Left kidney (tissue), 2 donors: ENCODE data around the gene SAYSD1. TPM values are rescaled to one million over a fixed set of nuclear protein-coding genes. Genes with fewer than 3 reads are reported as not detected.

Source experiments
- DNase-seq: peaks from one replicate; pipeline ENCODE4 v3.0.0-alpha.2; 2013
- polyA plus RNA-seq: library from polyadenylated mRNA; unstranded; fragments of 120-200 nt; gene quantifications from one replicate; pipeline ENCODE4 v1.2.1, GENCODE V29; 2013; ENCODE audit not compliant: insufficient read length

The SAYSD1 gene
- polyA plus RNA-seq, 1 donor: 20.9 TPM

- no peak for DNase-seq
These were observed 56.4 kb downstream of the SAYSD1 start for GRCh38 chr6:39058471-39059147.

GRCh38 chr6:39057251-39058155, 57.5 kb downstream of the SAYSD1 start:
- DNase-seq: no peak

GRCh38 chr6:39056681-39057080, 58.3 kb downstream of the SAYSD1 start:
- DNase-seq: no peak

GRCh38 chr6:39056191-39056590, 58.8 kb downstream of the SAYSD1 start:
- DNase-seq: no peak

GRCh38 chr6:39055661-39056060, 59.3 kb downstream of the SAYSD1 start:
- DNase-seq: no peak

GRCh38 chr6:39054577-39055142, 60.3 kb downstream of the SAYSD1 start:
- DNase-seq: no peak

Other genes with a start within 250 kb of the SAYSD1 start
- 1.3 TPM for gene GLP1R, start 66.4 kb downstream of the SAYSD1 start, polyA plus RNA-seq
- gene KCNK5, start 114.3 kb upstream of the SAYSD1 start, polyA plus RNA-seq: 9.6 TPM
- gene KCNK17, start 199.2 kb upstream of the SAYSD1 start, polyA plus RNA-seq: not detected
- not detected for gene KCNK16, start 207.5 kb upstream of the SAYSD1 start, polyA plus RNA-seq